Cardiac muscle cell (in vitro differentiated cells and primary cell): ENCODE measurements around the gene PARVA. TPM values are rescaled to one million over a fixed set of nuclear protein-coding genes. Genes with fewer than 3 reads are reported as not detected.
A peak's percentile ranks its signal among the peaks of the same experiment; 100 is the strongest.

Source experiments
- DNase-seq, 2 donors: peaks; one replicate each; pipeline versions ENCODE4 v3.0.0 to v3.0.0-alpha.2; 2010 to 2017; ENCODE audit warnings: low read depth in 1 of 2, low spot score in 1 of 2
- H3K27ac ChIP-seq: fragments of 200-600 bp; sonication (generic); 2 replicates; pipeline ENCODE4 v1.5.1; 2016
- H3K27me3 ChIP-seq: fragments of 200-600 bp; sonication (generic); 2 replicates; pipeline ENCODE4 v1.6.0; 2016; ENCODE audit warnings: control low read depth
- H3K36me3 ChIP-seq: fragments of 200-600 bp; sonication (generic); 2 replicates; pipeline ENCODE4 v1.5.1; 2016; ENCODE audit warnings: control low read depth
- H3K4me1 ChIP-seq: fragments of 200-600 bp; sonication (generic); 2 replicates; pipeline ENCODE4 v1.8.1; 2017; ENCODE audit warnings: low read depth, mild to moderate bottlenecking, mixed run types
- H3K4me3 ChIP-seq: fragments of 200-600 bp; sonication (generic); 2 replicates; pipeline ENCODE4 v1.5.1; 2016; ENCODE audit warnings: mild to moderate bottlenecking
- H3K9me3 ChIP-seq: fragments of 200-600 bp; sonication (generic); 2 replicates; pipeline ENCODE4 v1.5.1; 2017; ENCODE audit warnings: low read depth, mild to moderate bottlenecking, control low read depth
- polyA plus RNA-seq: library from polyadenylated mRNA; unstranded; fragments of >200 nt; fragmentation: Nextera tagmentation; extraction: Ambion mirVana; gene quantifications from 2 replicates; pipeline ENCODE4 v1.2.1, GENCODE V29; 2016
- total RNA-seq: library from RNA; depleted of rRNA; stranded (reverse); fragments of >200 nt; gene quantifications from 2 replicates; pipeline ENCODE4 v1.2.3, GENCODE V29; 2016
- TF ChIP-seq, protein P1 (sequence below): IDR thresholded peaks from 2 replicates; pipeline ENCODE4 v1.5.1; 2012; ENCODE audit warnings: low read depth, mild to moderate bottlenecking, low read length

The PARVA gene
- total and polyA plus RNA-seq, 2 experiments from 2014 or later, result 13.0 to 24.2 TPM

DNA sequence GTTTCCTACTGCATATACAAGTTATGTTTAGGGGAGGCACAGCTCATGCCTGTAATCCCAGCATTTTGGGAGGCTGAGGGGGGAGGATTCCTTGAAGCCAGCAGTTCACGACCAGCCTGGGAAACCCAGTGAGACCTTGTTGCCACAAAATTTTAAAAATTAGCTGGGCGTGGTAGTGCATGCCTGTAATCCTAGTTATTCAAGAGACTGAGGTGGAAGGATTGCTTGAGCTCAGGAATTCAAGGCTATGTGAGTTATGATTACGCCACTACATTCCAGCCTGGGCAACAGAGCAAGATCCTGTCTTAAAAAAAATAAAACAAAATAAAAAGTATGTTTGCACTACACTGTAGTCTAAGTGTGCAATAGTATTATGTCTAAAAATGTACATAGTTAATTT, 188.0 kb downstream of the PARVA start:
- no peaks in the 10 kb centered on the region for H3K9me3 ChIP-seq
- H3K36me3 ChIP-seq, result no peaks in the 10 kb centered on the region
- no peak overlapping the region for H3K27ac ChIP-seq
- no peak overlapping the region for H3K4me3 ChIP-seq
- TF ChIP-seq, protein P1, sequence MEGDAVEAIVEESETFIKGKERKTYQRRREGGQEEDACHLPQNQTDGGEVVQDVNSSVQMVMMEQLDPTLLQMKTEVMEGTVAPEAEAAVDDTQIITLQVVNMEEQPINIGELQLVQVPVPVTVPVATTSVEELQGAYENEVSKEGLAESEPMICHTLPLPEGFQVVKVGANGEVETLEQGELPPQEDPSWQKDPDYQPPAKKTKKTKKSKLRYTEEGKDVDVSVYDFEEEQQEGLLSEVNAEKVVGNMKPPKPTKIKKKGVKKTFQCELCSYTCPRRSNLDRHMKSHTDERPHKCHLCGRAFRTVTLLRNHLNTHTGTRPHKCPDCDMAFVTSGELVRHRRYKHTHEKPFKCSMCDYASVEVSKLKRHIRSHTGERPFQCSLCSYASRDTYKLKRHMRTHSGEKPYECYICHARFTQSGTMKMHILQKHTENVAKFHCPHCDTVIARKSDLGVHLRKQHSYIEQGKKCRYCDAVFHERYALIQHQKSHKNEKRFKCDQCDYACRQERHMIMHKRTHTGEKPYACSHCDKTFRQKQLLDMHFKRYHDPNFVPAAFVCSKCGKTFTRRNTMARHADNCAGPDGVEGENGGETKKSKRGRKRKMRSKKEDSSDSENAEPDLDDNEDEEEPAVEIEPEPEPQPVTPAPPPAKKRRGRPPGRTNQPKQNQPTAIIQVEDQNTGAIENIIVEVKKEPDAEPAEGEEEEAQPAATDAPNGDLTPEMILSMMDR, result no peak
- no peaks in the 10 kb centered on the region for H3K27me3 ChIP-seq
- H3K4me1 ChIP-seq, result no peaks in the 10 kb centered on the region
- DNase-seq, result no peak

DNA sequence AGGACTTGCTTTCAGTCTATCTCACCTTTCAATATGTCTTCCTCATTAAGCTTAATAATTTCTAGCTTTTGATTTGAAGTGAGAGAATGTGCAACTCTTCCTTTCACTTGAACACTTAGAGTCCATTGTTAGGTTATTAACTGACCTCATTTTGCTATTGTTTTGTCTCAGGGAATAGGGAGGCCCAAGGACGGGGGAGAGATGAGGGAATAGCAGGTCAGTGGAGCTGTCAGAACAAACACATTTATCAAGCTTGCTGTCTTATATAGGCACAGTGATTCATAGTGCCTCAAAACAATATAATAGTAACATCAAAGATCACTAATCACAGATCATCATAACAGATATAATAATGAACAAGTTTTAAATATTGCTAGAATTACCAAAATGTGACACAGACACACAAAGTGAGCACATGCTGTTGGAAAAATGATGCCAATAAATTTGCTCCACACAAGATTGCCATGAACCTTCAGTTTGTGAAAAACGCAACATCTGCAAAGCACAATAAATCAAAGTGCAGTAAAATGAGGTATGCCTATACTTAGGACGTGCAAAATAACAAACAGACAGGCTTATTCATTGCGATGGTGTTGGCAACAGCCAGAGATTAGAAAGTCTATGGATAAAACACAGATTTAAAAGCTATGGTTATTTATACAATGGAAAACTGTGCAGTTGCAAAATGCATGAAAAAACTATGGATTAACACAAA, 190.5 kb downstream of the PARVA start:
- TF ChIP-seq, protein P1, result no peak
- Histone ChIP-seq H3K27me3 (no peaks in the 10 kb centered on the region), H3K4me1 (no peaks in the 10 kb centered on the region), H3K4me3 (no peak overlapping the region), H3K27ac (no peak overlapping the region), H3K9me3 (no peaks in the 10 kb centered on the region), H3K36me3 (no peaks in the 10 kb centered on the region)
- no peak for DNase-seq

DNA sequence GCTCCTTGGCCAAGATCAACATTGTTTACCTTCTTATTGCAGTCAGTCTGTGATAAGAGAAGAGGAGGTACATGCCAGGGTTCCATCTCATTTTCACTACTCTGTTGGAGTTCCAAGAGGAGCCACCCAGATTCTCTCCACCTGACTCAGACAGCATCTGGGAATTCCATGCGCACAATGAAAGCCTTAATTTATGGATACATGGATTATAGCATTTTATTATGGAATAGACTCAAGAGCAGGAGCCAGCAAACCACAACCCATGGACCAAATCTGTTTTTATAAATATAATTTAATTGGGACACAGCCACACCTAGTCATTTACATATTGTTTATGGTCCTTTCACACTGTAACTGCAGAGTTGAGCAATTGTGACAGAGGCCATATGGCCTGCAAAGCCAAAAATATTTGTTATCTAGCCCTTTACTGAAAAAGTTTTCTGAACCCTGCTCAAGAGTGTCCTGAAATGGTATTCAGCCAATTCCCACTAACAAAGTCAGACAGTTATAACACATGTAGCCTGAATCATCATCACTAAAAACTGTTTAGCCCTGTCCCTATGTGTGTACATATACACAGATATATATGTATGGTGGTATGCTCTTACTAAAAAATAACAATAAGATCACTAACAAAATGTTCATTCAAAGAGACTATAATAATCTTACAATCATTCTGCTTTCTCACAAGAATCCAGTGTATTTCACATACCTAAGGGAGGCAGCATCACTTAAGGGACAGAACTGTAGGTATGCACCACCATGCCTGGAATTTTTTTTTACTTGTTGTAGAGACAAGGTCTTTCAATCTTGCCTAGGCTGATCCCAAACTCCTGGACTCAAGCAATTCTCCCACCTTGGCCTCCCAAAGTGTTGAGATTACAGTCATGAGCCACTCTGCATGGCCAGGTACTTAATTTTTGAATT, 192.4 kb downstream of the PARVA start:
- TF ChIP-seq, protein P1, result no peak
- H3K9me3 ChIP-seq, result no peaks in the 10 kb centered on the region
- H3K4me1 ChIP-seq, result no peaks in the 10 kb centered on the region
- no peak overlapping the region for H3K27ac ChIP-seq
- H3K27me3 ChIP-seq, result no peaks in the 10 kb centered on the region
- no peak overlapping the region for H3K4me3 ChIP-seq
- no peaks in the 10 kb centered on the region for H3K36me3 ChIP-seq
- peak in 1 of 2 donors; percentile 49 for DNase-seq

DNA sequence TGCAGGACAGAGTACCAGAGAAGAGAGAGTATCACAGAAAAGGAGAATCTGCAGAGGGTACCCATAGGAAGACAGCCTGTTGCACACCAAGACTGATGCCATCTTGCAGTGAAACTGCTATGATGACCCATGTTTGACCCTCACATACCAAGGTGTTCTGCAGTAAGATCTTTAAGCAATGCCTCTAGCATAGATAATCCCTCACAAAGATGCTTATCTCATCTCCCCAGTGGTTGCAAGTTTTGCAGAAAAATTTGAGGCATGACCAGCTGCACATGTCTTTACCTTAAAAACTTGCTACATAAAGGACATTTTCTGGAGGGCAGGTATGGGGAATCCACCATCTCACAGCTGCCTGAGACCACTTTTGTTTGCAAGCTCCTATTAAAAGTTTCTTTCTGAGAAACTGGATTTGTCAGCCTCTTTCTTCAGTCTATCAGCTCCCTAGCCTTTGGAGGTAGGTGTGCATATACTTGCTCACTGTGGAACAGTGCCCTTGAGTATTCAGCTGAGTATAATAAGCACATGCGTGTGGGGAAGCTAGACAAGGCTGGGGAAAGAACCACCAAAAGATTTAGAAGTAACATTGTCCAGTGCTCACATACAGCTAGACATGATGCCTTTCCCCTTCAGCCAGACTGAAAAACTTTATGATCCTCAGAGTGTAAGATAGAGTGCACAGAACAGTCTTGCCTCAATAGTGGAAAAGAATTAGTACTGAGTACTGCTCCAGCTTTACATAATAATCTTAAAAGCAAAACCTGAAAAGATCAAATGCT, 196.5 kb downstream of the PARVA start:
- no peak overlapping the region for H3K27ac ChIP-seq
- no peak for DNase-seq
- H3K9me3 ChIP-seq, result no peaks in the 10 kb centered on the region
- H3K36me3 ChIP-seq, result no peaks in the 10 kb centered on the region
- no peak overlapping the region for H3K4me3 ChIP-seq
- no peaks in the 10 kb centered on the region for H3K27me3 ChIP-seq
- TF ChIP-seq, protein P1, result no peak
- no peaks in the 10 kb centered on the region for H3K4me1 ChIP-seq

DNA sequence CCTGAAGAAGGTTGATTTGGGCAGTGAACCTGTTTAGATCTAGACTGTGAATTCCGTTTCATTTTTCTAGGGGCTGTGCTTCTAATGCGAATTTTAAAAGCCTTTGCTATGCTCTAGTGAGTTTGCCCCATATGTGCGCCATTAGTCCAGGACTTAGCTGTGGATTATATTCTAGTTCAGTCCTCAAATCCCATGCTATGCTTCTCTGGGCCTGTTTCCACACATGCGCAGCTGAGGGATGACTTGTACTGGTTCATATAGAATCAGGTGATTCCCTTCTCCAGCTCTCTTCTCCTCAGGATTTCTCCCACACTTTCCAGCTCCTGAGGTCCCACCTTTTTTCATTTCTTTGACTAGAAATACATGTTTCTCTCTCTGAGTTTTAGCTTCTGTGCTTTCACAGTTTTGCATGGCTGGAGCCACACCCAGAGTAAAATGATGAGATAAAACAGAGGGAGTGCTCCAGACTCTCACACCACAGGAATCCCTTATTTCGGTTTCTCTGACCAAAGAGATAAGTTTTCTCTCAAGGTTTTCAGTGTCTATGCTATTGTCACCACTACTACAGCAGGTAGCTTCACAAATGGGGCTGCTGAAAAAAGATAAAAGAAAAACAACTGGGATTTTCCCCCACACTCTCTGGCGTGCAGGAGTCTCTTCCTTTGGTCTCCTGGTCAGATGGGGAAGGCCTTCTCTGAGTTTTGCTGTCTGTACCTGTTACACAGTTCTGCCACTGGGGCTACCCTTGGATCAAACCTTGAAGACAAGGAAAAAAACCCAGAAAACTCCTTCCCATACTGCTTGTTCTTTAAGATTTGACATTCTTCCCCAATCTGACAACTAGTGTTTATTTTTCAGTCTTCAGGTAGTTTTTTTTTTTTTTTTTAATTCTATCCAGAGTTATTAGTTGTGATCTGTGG, 200.6 kb downstream of the PARVA start:
- Histone ChIP-seq H3K9me3 (no peaks in the 10 kb centered on the region), H3K36me3 (no peaks in the 10 kb centered on the region), H3K4me3 (no peak overlapping the region), H3K27me3 (no peaks in the 10 kb centered on the region), H3K4me1 (peaks cover 10% of the 10 kb centered on the region), H3K27ac (no peak overlapping the region)
- DNase-seq, result no peak
- TF ChIP-seq, protein P1, result peak; percentile 7
